DND-41 (cell line): Measurements from ENCODE around the gene DLG2.
"Not testable (repeated sequence)": the region's sequence is repeated elsewhere in the genome, so short reads cannot be mapped to it uniquely, and the experiment has no call there.

Source experiments
- ATAC-seq: fragments of 200-7000 bp; cut with Tn5 transposase; 3 replicates; pipeline ENCODE4 v1.9.1; 2021; ENCODE audit warnings: low read depth; ENCODE audit not compliant: insufficient read depth
- DNase-seq: peaks from one replicate; pipeline ENCODE4 v3.0.0-alpha.2; 2020
- H2AFZ ChIP-seq: 2 replicates; pipeline ENCODE4 v1.6.0; 2012; ENCODE audit warnings: low read depth, low read length
- H3K27ac ChIP-seq: 2 replicates; pipeline ENCODE4 v1.5.1; 2012; ENCODE audit warnings: low read length, inconsistent platforms
- H3K27me3 ChIP-seq: fragments of 200-600 bp; sonication (generic); 2 replicates; pipeline ENCODE4 v1.6.0; 2012; ENCODE audit warnings: low read length, mild to moderate bottlenecking, inconsistent platforms; ENCODE audit not compliant: insufficient read depth, poor library complexity
- H3K36me3 ChIP-seq: 2 replicates; pipeline ENCODE4 v1.5.1; 2012; ENCODE audit warnings: low read length, inconsistent platforms; ENCODE audit not compliant: insufficient read depth
- H3K4me1 ChIP-seq: 2 replicates; pipeline ENCODE4 v1.5.1; 2012; ENCODE audit warnings: mild to moderate bottlenecking, low read length; ENCODE audit not compliant: insufficient read depth
- H3K4me2 ChIP-seq: 2 replicates; pipeline ENCODE4 v1.6.0; 2012; ENCODE audit warnings: mild to moderate bottlenecking, moderate library complexity, low read length, inconsistent platforms; ENCODE audit not compliant: insufficient read depth
- H3K4me3 ChIP-seq, 2 experiments: fragments of 200-600 bp in 1 of 2; shearing (Covaris generic) in 1 of 2; 2 replicates each; pipeline ENCODE4 v1.5.1; 2012 to 2016; ENCODE audit warnings: inconsistent platforms in 2 of 2, low read length in 2 of 2, mild to moderate bottlenecking in 2 of 2, low read depth in 1 of 2, moderate library complexity in 1 of 2
- H3K79me2 ChIP-seq: 2 replicates; pipeline ENCODE4 v1.6.0; 2012; ENCODE audit warnings: low read length, inconsistent platforms; ENCODE audit not compliant: insufficient read depth
- H3K9ac ChIP-seq: 2 replicates; pipeline ENCODE4 v1.6.0; 2012; ENCODE audit warnings: low read depth, mild to moderate bottlenecking, inconsistent platforms, low read length, moderate library complexity
- H3K9me3 ChIP-seq: 2 replicates; pipeline ENCODE4 v1.5.1; 2012; ENCODE audit warnings: low read length, moderate library complexity, mild to moderate bottlenecking, inconsistent platforms; ENCODE audit not compliant: insufficient read depth, severe bottlenecking
- H4K20me1 ChIP-seq: 2 replicates; pipeline ENCODE4 v1.6.0; 2012; ENCODE audit warnings: low read length; ENCODE audit not compliant: insufficient read depth
- EZH2 ChIP-seq: IDR thresholded peaks from 3 replicates; pipeline ENCODE4 v1.6.1; 2012; ENCODE audit warnings: borderline replicate concordance, low read depth, mild to moderate bottlenecking, moderate library complexity, low read length, inconsistent platforms; ENCODE audit not compliant: severe bottlenecking
- TF ChIP-seq, protein P1 (sequence below): IDR thresholded peaks from 2 replicates; pipeline ENCODE4 v1.5.1; 2012; ENCODE audit warnings: borderline replicate concordance, low read length, moderate library complexity, mild to moderate bottlenecking; ENCODE audit not compliant: poor library complexity, severe bottlenecking; ENCODE audit errors: extremely low read depth

DLG2 gene

GRCh38 chr11:83454674-83455073 lies 2172.5 kb downstream of the DLG2 start:
- Histone ChIP-seq H3K79me2 (no peaks in the 10 kb centered on the region), H2AFZ (no peak overlapping the region), H3K27ac (no peak overlapping the region), H3K9me3 (no peaks in the 10 kb centered on the region), H3K27me3 (no peaks in the 10 kb centered on the region), H3K36me3 (no peaks in the 10 kb centered on the region), H4K20me1 (no peaks in the 10 kb centered on the region), H3K9ac (no peak overlapping the region), H3K4me2 (no peak overlapping the region), H3K4me3 (no peak overlapping the region), H3K4me1 (no peaks in the 10 kb centered on the region)
- DNase-seq (no peak), ATAC-seq (no peak)
- TF ChIP-seq, protein P1, sequence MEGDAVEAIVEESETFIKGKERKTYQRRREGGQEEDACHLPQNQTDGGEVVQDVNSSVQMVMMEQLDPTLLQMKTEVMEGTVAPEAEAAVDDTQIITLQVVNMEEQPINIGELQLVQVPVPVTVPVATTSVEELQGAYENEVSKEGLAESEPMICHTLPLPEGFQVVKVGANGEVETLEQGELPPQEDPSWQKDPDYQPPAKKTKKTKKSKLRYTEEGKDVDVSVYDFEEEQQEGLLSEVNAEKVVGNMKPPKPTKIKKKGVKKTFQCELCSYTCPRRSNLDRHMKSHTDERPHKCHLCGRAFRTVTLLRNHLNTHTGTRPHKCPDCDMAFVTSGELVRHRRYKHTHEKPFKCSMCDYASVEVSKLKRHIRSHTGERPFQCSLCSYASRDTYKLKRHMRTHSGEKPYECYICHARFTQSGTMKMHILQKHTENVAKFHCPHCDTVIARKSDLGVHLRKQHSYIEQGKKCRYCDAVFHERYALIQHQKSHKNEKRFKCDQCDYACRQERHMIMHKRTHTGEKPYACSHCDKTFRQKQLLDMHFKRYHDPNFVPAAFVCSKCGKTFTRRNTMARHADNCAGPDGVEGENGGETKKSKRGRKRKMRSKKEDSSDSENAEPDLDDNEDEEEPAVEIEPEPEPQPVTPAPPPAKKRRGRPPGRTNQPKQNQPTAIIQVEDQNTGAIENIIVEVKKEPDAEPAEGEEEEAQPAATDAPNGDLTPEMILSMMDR: no peak
- no peak for TF ChIP-seq EZH2

- ATAC-seq: no peak
Measured at GRCh38 chr11:83449338-83449913, 2177.7 kb downstream of the DLG2 start.

GRCh38 chr11:83448686-83449085 lies 2178.5 kb downstream of the DLG2 start:
- no peak overlapping the region for H2AFZ ChIP-seq
- ATAC-seq: no peak
- H3K9ac ChIP-seq: no peak overlapping the region
- no peaks in the 10 kb centered on the region for H4K20me1 ChIP-seq
- no peaks in the 10 kb centered on the region for H3K79me2 ChIP-seq
- DNase-seq: no peak
- H3K36me3 ChIP-seq: no peaks in the 10 kb centered on the region
- H3K4me3 ChIP-seq: no peak overlapping the region
- H3K27ac ChIP-seq: no peak overlapping the region
- H3K9me3 ChIP-seq: no peaks in the 10 kb centered on the region
- no peaks in the 10 kb centered on the region for H3K27me3 ChIP-seq
- no peak for TF ChIP-seq EZH2
- TF ChIP-seq, protein P1: no peak
- H3K4me2 ChIP-seq: no peak overlapping the region
- no peaks in the 10 kb centered on the region for H3K4me1 ChIP-seq

More at GRCh38 chr11:83449338-83449913, 2177.7 kb downstream of the DLG2 start:
- Histone ChIP-seq H2AFZ (no peak overlapping the region), H3K9me3 (no peaks in the 10 kb centered on the region), H3K36me3 (no peaks in the 10 kb centered on the region), H3K4me3 (no peak overlapping the region), H3K4me2 (no peak overlapping the region), H3K27me3 (no peaks in the 10 kb centered on the region), H4K20me1 (no peaks in the 10 kb centered on the region), H3K27ac (no peak overlapping the region), H3K79me2 (no peaks in the 10 kb centered on the region), H3K4me1 (no peaks in the 10 kb centered on the region), H3K9ac (no peak overlapping the region)
- no peak for TF ChIP-seq EZH2
- TF ChIP-seq, protein P1: no peak
- no peak for DNase-seq

GRCh38 chr11:83443880-83444279 lies 2183.3 kb downstream of the DLG2 start:
- H4K20me1 ChIP-seq, DNase-seq, H3K9me3 ChIP-seq, H3K4me2 ChIP-seq, ATAC-seq, H3K4me1 ChIP-seq, H3K79me2 ChIP-seq, H3K9ac ChIP-seq, H3K27ac ChIP-seq, H3K27me3 ChIP-seq, H3K4me3 ChIP-seq, H2AFZ ChIP-seq, H3K36me3 ChIP-seq: not testable (repeated sequence)
